NCI-H82 treated with DMSO at 0.1 percent for 48 hours (cell line): ENCODE data around the gene AIPL1.
A peak's percentile ranks its signal among the peaks of the same experiment; 100 is the strongest.

Source experiments
- DNase-seq: peaks from one replicate; lab custom pipeline; 2025; ENCODE audit not compliant: unreplicated experiment; lab: John Stamatoyannopoulos, UW

AIPL1 gene

GRCh38 chr17:6452471-6453266 is 17.7 kb upstream of the AIPL1 start:
- DNase-seq: no peak

- DNase-seq: peak; percentile 12
Observed at GRCh38 chr17:6450926-6451832, 16.3 kb upstream of the AIPL1 start.

GRCh38 chr17:6449307-6449706 is 14.4 kb upstream of the AIPL1 start:
- DNase-seq: no peak

- DNase-seq: no peak
Observed at GRCh38 chr17:6448473-6448872, 13.6 kb upstream of the AIPL1 start.

GRCh38 chr17:6446516-6447100 is 11.7 kb upstream of the AIPL1 start:
- DNase-seq: no peak

- no peak for DNase-seq
Observed at GRCh38 chr17:6444571-6445335, 9.8 kb upstream of the AIPL1 start.

- peak; percentile 91 for DNase-seq
Observed at GRCh38 chr17:6443692-6444570, 9.0 kb upstream of the AIPL1 start, which contains the start of gene PIMREG. PIMREG (plus strand) TSS chr17:6444455; CDS start chr17:6445111, 656 bp downstream.

GRCh38 chr17:6442775-6443174 is 7.9 kb upstream of the AIPL1 start:
- DNase-seq: no peak

- DNase-seq: no peak
Observed at GRCh38 chr17:6439951-6440350, 5.0 kb upstream of the AIPL1 start.

GRCh38 chr17:6437956-6438355 is 3.0 kb upstream of the AIPL1 start:
- no peak for DNase-seq

GRCh38 chr17:6437466-6437865 is 2.5 kb upstream of the AIPL1 start:
- no peak for DNase-seq

- peak; percentile 78 for DNase-seq
Observed at GRCh38 chr17:6435968-6436367, 1.0 kb upstream of the AIPL1 start.

- DNase-seq: no peak
Observed at GRCh38 chr17:6430769-6431168, 4.2 kb downstream of the AIPL1 start.

GRCh38 chr17:6429266-6429665 is 5.7 kb downstream of the AIPL1 start:
- DNase-seq: peak; percentile 89

- DNase-seq: no peak
Observed at GRCh38 chr17:6428207-6428965, 6.5 kb downstream of the AIPL1 start.

GRCh38 chr17:6427279-6427781 is 7.6 kb downstream of the AIPL1 start:
- DNase-seq: no peak

- DNase-seq: no peak
Observed at GRCh38 chr17:6426356-6427101, 8.4 kb downstream of the AIPL1 start.

- no peak for DNase-seq
Observed at GRCh38 chr17:6425407-6425806, 9.5 kb downstream of the AIPL1 start.
